T-helper 1 cell treated with Interleukin-12 subunit alpha and Interleukin-12 subunit beta and Interleukin-4 antibody, amounts not matched to agents 30 ng/mL and 1 ng/mL, for 36 hours (primary cell): ENCODE data around the gene SAMD4B. TPM values are rescaled to one million over a fixed set of nuclear protein-coding genes. Genes with fewer than 3 reads are reported as not detected.

Source experiments
- intact Hi-C: fragments of 100-400 bp; cut with micrococcal nuclease; formaldehyde crosslinking; loops from one replicate; pipeline ENCODE4 v1.15.1; 2024
- total RNA-seq: library from RNA; stranded (reverse); gene quantifications from 2 replicates; pipeline ENCODE4 v1.2.3, GENCODE V29; 2022

Gene SAMD4B
- total RNA-seq, 1 donor from 2014 or later, result 55.5 TPM

- intact Hi-C loops, result loop anchor here (1.0 kb wide), 1 partner anchor 66 kb away; no protein-coding TSS in a partner anchor
Observed at GRCh38 chr19:39406656-39407409, 64.6 kb downstream of the SAMD4B start, which contains the start of gene ZFP36. Gene ZFP36, plus strand, starts transcription at chr19:39406847. Its CDS starts 58 bp downstream, at chr19:39406905.

GRCh38 chr19:39407410-39407659, 65.1 kb downstream of the SAMD4B start:
- intact Hi-C loops, result loop anchor here (1.0 kb wide), 1 partner anchor 66 kb away; no protein-coding TSS in a partner anchor

GRCh38 chr19:39407660-39408391, 65.6 kb downstream of the SAMD4B start:
- intact Hi-C loops, result loop anchor here (1.0 kb wide), 1 partner anchor 67 kb away; no protein-coding TSS in a partner anchor

- intact Hi-C loops, result no loop called here
Observed at GRCh38 chr19:39408392-39409207, 66.4 kb downstream of the SAMD4B start.

- intact Hi-C loops, result no loop called here
Observed at GRCh38 chr19:39409208-39410016, 67.2 kb downstream of the SAMD4B start.

GRCh38 chr19:39410017-39410830, 68.0 kb downstream of the SAMD4B start:
- intact Hi-C loops, result no loop called here

- intact Hi-C loops, result loop anchor here (1.0 kb wide), 2 partner anchors 13 to 198 kb away; no protein-coding TSS in a partner anchor
Observed at GRCh38 chr19:39410831-39411080, 68.5 kb downstream of the SAMD4B start.

- intact Hi-C loops, result loop anchor here (1.0 kb wide), 2 partner anchors 14 to 199 kb away; no protein-coding TSS in a partner anchor
Observed at GRCh38 chr19:39411081-39411831, 69.0 kb downstream of the SAMD4B start.

GRCh38 chr19:39411832-39412099, 69.5 kb downstream of the SAMD4B start:
- intact Hi-C loops, result loop anchor here (1.0 to 2.0 kb wide), 16 partner anchors 14 to 1340 kb away; partner anchors contain the start of genes EID2, EID2B, GMFG and MED29

GRCh38 chr19:39412100-39412866, 70.1 kb downstream of the SAMD4B start, which contains the start of gene PLEKHG2:
Gene PLEKHG2, plus strand, starts transcription at chr19:39412669. Its CDS starts 1,418 bp downstream, at chr19:39414087.
- intact Hi-C loops, result loop anchor here (1.0 to 2.0 kb wide), 14 partner anchors 18 to 1339 kb away; partner anchors contain the start of genes EID2, EID2B, GMFG and MED29

GRCh38 chr19:39412867-39413271, 70.6 kb downstream of the SAMD4B start:
- intact Hi-C loops, result loop anchor here (1.0 to 2.0 kb wide), 14 partner anchors 17 to 1338 kb away; partner anchors contain the start of genes EID2, EID2B, GMFG and MED29

- intact Hi-C loops, result loop anchor here (2.0 kb wide), 2 partner anchors 67 to 563 kb away; partner anchors contain the start of gene TIMM50
Observed at GRCh38 chr19:39413272-39413910, 71.2 kb downstream of the SAMD4B start.

- intact Hi-C loops, result loop anchor here (2.0 kb wide), 2 partner anchors 67 to 563 kb away; partner anchors contain the start of gene TIMM50
Observed at GRCh38 chr19:39413911-39414608, 71.8 kb downstream of the SAMD4B start.

GRCh38 chr19:39415111-39416046, 73.2 kb downstream of the SAMD4B start:
- intact Hi-C loops, result no loop called here

GRCh38 chr19:39416152-39417120, 74.2 kb downstream of the SAMD4B start:
- intact Hi-C loops, result no loop called here
